HG03520 (cell line): ENCODE measurements around the gene CHCHD4.
"Not testable (repeated sequence)": the region's sequence is repeated elsewhere in the genome, so short reads cannot be mapped to it uniquely, and the experiment has no call there.

Experiments
- ATAC-seq: cut with Tn5 transposase; IDR thresholded peaks from one replicate; pipeline ENCODE4 v1.9.1; 2021; ENCODE audit warnings: mild to moderate bottlenecking, moderate library complexity; ENCODE audit not compliant: unreplicated experiment

CHCHD4 gene

GRCh38 chr3:14123308-14124222 lies 1.1 kb downstream of the CHCHD4 start:
- no peak for ATAC-seq

- ATAC-seq = no peak
Measured at GRCh38 chr3:14122301-14122700, 2.4 kb downstream of the CHCHD4 start.

- ATAC-seq = no peak
Measured at GRCh38 chr3:14121859-14122258, 2.8 kb downstream of the CHCHD4 start.

- not testable (repeated sequence) for ATAC-seq
Measured at GRCh38 chr3:14120921-14121448, 3.7 kb downstream of the CHCHD4 start.

GRCh38 chr3:14120111-14120920 lies 4.4 kb downstream of the CHCHD4 start:
- ATAC-seq = no peak

GRCh38 chr3:14119651-14120050 lies 5.0 kb downstream of the CHCHD4 start:
- ATAC-seq = no peak

- no peak for ATAC-seq
Measured at GRCh38 chr3:14118400-14119381, 6.0 kb downstream of the CHCHD4 start.

- ATAC-seq = no peak
Measured at GRCh38 chr3:14117468-14118399, 6.9 kb downstream of the CHCHD4 start.

- ATAC-seq = no peak
Measured at GRCh38 chr3:14113965-14114635, 10.6 kb downstream of the CHCHD4 start.

- no peak for ATAC-seq
Measured at GRCh38 chr3:14110699-14111098, 14.0 kb downstream of the CHCHD4 start.

GRCh38 chr3:14109821-14110220 lies 14.8 kb downstream of the CHCHD4 start:
- not testable (repeated sequence) for ATAC-seq

- no peak for ATAC-seq
Measured at GRCh38 chr3:14097616-14098391, 26.9 kb downstream of the CHCHD4 start.

GRCh38 chr3:14096742-14097141 lies 27.9 kb downstream of the CHCHD4 start:
- no peak for ATAC-seq

GRCh38 chr3:14093831-14094230 lies 30.8 kb downstream of the CHCHD4 start:
- no peak for ATAC-seq

- no peak for ATAC-seq
Measured at GRCh38 chr3:14092464-14092863, 32.2 kb downstream of the CHCHD4 start.

GRCh38 chr3:14091959-14092358 lies 32.7 kb downstream of the CHCHD4 start:
- ATAC-seq = not testable (repeated sequence)

GRCh38 chr3:14087461-14087860 lies 37.2 kb downstream of the CHCHD4 start:
- ATAC-seq = not testable (repeated sequence)

- ATAC-seq = no peak
Measured at GRCh38 chr3:14082108-14082657, 42.5 kb downstream of the CHCHD4 start.
